Body of pancreas (tissue), 4 donors: ENCODE data around the gene ARHGAP42.
"Not testable (repeated sequence)": the region's sequence is repeated elsewhere in the genome, so short reads cannot be mapped to it uniquely, and the experiment has no call there.

Experiments
- CTCF ChIP-seq, 7 experiments: fragments of 450-650 bp in 4 of 7; fragments of 200-600 bp in 3 of 7; sonication (generic) in 3 of 7; IDR thresholded peaks; one replicate each; pipeline ENCODE4 v1.5.1; 2016 to 2019; ENCODE audit warnings: antibody characterized with exemption in 7 of 7
- POLR2A ChIP-seq, 3 donors: fragments of 450-650 bp; IDR thresholded peaks; one replicate each; pipeline ENCODE4 v1.6.1; 2016; ENCODE audit warnings: antibody characterized with exemption in 3 of 3, mild to moderate bottlenecking in 2 of 3

- TF ChIP-seq CTCF, POLR2A (IDR thresholded peaks at IDR 0.05): not testable (repeated sequence)
Measured at GRCh38 chr11:100749887-100750565, 62.9 kb downstream of the ARHGAP42 start.
